ENCODE measurements around the gene TMEM129.

DNA sequence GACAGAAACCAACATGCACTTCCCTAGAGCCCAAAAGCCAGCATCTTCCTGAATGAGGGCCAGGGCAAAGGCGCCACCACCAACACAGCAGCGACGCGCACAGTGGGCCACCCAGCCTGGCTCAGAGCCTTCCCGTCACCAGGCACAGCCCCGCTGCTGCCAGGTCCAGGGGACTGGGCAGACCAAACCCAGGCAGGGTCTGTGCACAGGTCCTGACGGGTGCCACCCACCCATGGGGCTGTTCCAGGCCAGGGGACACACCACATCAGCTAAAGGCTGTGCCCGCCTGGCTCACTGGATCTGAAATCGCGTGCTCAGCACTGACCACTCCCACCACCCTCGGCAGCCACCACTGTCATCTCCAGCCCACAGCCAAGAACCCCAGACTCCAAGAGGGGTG, 50.8 kb downstream of the TMEM129 start:
- TF ChIP-seq, protein P1, sequence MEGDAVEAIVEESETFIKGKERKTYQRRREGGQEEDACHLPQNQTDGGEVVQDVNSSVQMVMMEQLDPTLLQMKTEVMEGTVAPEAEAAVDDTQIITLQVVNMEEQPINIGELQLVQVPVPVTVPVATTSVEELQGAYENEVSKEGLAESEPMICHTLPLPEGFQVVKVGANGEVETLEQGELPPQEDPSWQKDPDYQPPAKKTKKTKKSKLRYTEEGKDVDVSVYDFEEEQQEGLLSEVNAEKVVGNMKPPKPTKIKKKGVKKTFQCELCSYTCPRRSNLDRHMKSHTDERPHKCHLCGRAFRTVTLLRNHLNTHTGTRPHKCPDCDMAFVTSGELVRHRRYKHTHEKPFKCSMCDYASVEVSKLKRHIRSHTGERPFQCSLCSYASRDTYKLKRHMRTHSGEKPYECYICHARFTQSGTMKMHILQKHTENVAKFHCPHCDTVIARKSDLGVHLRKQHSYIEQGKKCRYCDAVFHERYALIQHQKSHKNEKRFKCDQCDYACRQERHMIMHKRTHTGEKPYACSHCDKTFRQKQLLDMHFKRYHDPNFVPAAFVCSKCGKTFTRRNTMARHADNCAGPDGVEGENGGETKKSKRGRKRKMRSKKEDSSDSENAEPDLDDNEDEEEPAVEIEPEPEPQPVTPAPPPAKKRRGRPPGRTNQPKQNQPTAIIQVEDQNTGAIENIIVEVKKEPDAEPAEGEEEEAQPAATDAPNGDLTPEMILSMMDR (IDR thresholded peaks at IDR 0.05): no peak
- TF ChIP-seq POLR2AphosphoS5 (IDR thresholded peaks at IDR 0.05): no peak
- TF ChIP-seq POLR2A (IDR thresholded peaks at IDR 0.05): no peak

Measured in breast epithelium (tissue), 3 donors.